Cortex of kidney (tissue), 1 donor: ENCODE measurements around the gene RABL6.

ENCODE experiments used
- DNase-seq: peaks from one replicate; lab custom pipeline; 2025; lab: John Stamatoyannopoulos, UW

Gene RABL6

GRCh38 chr9:136847088-136847825 is 39.5 kb downstream of the RABL6 start:
- no peak for DNase-seq

GRCh38 chr9:136847826-136848392 is 40.2 kb downstream of the RABL6 start:
- DNase-seq, result peak; percentile 46

GRCh38 chr9:136848393-136849037 is 40.8 kb downstream of the RABL6 start:
- DNase-seq, result no peak

- DNase-seq, result peak; percentile 90
These were observed 41.6 kb downstream of the RABL6 start, which contains the start of gene PHPT1 for GRCh38 chr9:136849038-136849959. PHPT1 (plus strand) TSS chr9:136849409; CDS start chr9:136849431, 22 bp downstream.

GRCh38 chr9:136849960-136850865 is 42.5 kb downstream of the RABL6 start:
- DNase-seq, result no peak

GRCh38 chr9:136850866-136851775 is 43.4 kb downstream of the RABL6 start:
- DNase-seq, result no peak

- no peak for DNase-seq
These were observed 44.4 kb downstream of the RABL6 start, which contains the start of gene MAMDC4 for GRCh38 chr9:136851941-136852663. MAMDC4 (plus strand) TSS chr9:136852346; CDS start chr9:136852417, 71 bp downstream.

GRCh38 chr9:136852664-136853595 is 45.2 kb downstream of the RABL6 start:
- DNase-seq, result no peak

GRCh38 chr9:136853596-136854112 is 45.9 kb downstream of the RABL6 start:
- no peak for DNase-seq

- no peak for DNase-seq
These were observed 46.5 kb downstream of the RABL6 start for GRCh38 chr9:136854113-136854841.

GRCh38 chr9:136854842-136855460 is 47.2 kb downstream of the RABL6 start:
- no peak for DNase-seq

- no peak for DNase-seq
These were observed 47.8 kb downstream of the RABL6 start for GRCh38 chr9:136855461-136856078.

GRCh38 chr9:136856079-136856476 is 48.3 kb downstream of the RABL6 start:
- no peak for DNase-seq

GRCh38 chr9:136856541-136857141 is 48.9 kb downstream of the RABL6 start:
- no peak for DNase-seq

GRCh38 chr9:136857166-136857565 is 49.4 kb downstream of the RABL6 start:
- no peak for DNase-seq
